HG02870 (cell line): ENCODE data around the gene HEATR9.

Experiments used
- ATAC-seq: cut with Tn5 transposase; IDR thresholded peaks from one replicate; pipeline ENCODE4 v1.9.1; 2021; ENCODE audit warnings: mild to moderate bottlenecking, moderate library complexity; ENCODE audit not compliant: unreplicated experiment

The HEATR9 gene

DNA sequence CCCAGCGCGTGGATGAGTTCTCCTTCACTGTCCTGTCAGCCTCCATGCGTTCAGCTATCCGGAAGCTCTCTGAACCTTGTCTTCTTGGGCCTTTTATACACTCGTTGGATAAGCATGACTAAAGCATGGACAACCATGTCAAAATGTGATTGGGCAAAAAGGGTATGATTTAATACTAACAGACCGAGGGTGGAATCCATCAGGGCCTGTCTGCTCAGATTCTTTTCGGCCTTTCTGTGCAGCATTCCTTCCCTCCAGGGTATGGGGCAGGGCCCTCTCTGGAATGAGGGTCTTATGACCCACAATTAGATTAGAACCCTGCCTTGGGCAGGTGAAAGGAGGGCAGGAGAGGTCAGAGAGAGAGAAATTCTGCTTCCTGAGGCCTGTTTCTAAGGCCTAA, 25.5 kb upstream of the HEATR9 start:
- no peak for ATAC-seq

- ATAC-seq = no peak
These were observed 25.1 kb upstream of the HEATR9 start for GRCh38 chr17:35893751-35894150.

GRCh38 chr17:35892091-35893035, 23.7 kb upstream of the HEATR9 start:
- ATAC-seq = no peak

DNA sequence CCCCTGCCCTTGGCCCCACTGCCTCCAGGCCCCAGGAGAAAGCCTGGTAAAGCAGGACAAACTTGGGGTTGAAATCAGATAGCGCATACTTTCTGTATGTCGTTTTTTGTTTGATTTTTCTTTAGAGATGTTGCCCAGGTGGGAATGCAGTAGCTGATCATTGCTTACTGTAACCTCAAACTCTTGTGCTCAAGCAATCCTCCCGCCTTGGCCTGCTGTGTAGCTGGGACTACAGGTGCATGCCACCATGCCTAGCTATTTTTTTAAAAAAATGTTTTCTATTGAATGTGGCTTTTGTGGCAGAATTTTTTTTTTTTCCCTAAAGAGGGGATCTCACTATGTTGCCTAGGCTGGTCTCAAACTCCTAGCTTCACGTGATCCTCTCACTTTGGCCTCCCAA, 22.6 kb upstream of the HEATR9 start:
- ATAC-seq = no peak

GRCh38 chr17:35890774-35891155, 22.1 kb upstream of the HEATR9 start:
- no peak for ATAC-seq

DNA sequence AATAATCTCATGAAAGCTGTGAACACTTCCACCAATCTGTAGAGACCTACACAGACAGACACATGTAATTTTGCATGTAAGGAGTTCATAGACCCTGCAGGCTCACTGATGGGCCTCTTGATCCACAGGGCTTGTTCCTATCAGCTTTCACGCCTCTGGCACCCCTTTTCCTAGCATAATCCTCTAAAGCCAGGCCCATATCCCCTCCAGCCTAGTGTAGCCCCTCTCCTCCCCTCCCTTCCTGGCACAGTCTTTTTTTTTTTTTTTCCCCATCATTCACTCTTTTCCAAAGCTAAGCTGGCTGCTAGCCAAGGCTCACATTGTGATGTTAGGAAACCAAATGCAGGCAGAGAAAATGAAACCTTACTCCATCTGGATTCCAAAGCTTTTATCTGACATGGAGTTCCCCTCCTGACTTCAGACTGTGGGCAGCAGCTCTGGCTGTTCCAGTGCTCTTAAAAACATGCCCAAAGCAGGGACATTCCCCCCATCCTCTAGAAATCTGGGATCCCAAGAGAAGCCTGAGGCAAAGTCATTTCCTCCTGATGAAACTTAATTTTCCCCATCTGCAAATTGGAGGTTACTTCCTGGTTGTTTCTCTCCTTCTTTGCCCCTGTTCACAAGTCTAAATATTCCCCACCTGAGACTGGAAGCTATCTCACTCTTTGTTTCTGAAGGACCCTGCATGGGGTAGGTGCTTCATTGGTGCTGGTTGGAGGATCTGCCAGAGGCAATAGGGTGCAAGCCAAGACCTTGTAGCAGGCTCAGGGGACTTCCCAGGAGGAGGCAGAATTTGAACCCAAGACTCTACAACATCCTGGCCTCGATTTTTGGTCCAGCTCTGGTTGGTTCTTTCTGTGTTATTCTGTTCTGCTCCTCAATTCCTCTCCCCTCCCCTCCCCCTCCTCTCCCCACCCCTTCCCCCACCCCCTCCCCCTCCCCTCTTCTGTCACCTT, 21.4 kb upstream of the HEATR9 start:
- ATAC-seq = no peak

DNA sequence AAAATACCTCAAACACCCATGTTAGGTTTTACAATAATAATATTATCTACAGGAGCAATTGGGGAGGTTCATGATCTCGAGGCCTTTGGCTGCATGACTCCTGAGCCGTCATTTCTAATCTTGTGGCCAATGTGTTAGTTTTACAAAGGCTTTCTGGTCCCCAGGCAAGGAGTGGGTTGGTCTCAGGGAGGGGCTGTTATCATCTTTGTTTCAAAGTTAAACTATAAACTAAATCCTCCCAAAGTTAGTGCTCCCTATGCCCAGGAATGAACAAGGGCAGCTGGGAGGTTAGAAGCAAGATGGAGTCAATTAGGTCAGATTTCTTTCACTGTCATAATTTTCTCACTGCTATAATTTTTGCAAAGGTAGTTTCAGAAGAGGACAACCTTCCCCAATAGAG, 20.6 kb upstream of the HEATR9 start:
- ATAC-seq = no peak

DNA sequence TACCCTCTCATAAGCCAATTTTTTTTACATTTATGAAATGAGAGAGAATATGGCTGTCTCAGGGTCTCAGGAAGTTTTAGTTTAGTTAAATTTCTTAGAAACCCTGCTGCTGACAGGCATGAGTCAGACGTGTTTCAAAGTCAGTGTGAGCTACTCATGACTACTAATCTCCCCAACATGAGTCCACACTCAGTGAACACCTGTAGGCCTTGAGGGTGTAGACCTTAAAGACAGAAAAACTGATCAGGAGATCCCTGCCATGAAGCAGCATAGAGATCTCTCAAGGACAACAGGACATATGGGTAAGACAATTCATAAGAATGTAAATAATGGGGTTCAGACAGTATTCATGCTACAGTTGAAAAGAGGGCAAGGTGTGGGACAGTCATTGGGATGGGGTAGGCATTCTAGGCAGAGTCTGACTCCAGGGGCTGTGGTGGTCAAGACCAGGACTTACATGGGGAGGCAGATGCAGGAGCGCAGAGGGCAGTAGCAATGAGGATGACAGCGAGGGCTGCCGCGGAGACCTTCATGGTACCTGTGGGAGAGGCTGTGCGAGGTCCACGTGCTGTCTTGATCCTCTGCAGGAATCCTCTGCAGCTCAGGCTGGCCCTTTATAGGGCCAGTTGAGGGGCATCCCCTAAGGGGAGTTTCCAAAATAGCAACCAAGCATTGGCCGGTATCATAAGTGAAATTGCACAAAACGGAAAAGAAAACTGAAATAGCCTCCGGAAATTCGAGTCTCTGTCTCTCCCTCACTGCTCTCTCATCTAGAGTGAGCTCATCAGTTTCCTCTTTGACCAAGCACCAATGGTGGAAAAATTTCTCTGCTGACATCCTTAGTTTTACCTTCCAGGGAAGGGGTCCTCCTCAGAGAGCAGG, 11.3 kb upstream of the HEATR9 start, which contains the start of gene CCL5:
CCL5 (minus strand) TSS at position 588 of the 882 bp plus-strand sequence.
- ATAC-seq = peak; percentile 85

DNA sequence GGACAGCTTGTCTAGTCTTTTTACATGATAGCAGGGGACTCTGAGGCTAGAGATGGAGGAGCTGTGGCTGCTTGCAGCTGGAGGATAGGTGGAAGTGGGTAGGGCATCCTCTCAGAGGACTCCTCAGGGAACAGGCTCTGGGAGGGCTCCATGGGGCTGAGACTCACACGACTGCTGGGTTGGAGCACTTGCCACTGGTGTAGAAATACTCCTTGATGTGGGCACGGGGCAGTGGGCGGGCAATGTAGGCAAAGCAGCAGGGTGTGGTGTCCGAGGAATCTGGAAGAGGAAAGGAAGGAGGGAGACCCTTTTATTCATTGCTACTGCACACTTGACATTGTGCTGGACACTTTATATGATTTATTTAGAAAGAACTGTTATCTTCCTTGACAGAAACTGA, 9.7 kb upstream of the HEATR9 start:
- no peak for ATAC-seq

GRCh38 chr17:35877345-35878029, 8.8 kb upstream of the HEATR9 start:
- ATAC-seq = no peak

- no peak for ATAC-seq
These were observed 7.8 kb upstream of the HEATR9 start for GRCh38 chr17:35876534-35876933.

DNA sequence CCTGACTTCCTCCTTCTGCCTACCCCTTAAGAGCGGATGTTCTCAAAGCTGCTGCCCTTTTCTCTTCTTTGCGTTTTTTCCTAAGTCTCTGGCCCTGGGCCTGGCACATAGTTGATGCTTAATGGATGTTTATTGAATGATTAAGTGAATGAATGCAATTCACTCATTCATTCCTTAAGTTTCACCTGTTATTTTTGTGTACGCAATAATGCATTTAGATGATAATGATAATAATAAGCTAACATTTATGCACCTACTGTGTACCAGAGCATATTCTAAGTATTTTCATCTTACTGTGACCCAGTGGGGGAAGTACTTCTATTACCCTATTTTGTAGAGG, 7.1 kb upstream of the HEATR9 start:
- no peak for ATAC-seq

DNA sequence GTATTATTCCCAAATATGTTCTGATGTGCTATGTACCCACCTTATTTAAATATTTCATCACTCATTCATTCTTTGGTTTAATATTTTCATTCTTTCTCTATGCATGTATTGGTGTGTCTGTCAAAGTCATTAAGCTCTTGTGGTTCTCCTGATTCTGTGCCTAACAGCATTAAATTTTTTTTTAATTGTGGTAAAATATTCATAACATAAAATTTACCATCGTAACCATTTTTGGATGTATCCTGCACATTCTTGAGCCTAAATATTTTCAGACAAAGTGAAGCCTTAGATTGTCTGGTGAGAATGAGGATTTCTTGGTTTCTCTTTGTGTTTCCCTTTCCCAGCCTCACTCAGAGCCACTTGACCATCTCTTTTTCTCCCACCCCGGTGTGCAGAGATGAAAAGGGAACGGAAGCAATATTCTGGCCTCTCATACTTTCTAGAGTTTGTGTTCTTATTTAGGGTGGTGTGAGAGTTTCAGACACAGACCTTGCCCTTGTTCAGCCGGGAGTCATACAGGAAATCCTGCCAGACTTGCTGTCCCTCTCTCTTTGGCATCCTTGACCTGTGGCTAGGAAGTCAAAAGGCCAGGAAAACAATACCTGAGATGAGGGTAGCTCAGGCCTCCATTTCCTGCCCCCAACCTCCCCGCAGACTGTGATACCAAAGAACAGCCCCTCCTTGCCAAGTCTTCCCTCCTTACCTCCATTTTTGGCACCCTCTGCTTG, 6.5 kb upstream of the HEATR9 start:
- no peak for ATAC-seq

GRCh38 chr17:35872196-35872980, 3.7 kb upstream of the HEATR9 start:
- ATAC-seq = no peak

GRCh38 chr17:35870906-35871819, 2.5 kb upstream of the HEATR9 start:
- no peak for ATAC-seq

GRCh38 chr17:35867574-35867973, 1.1 kb downstream of the HEATR9 start:
- ATAC-seq = no peak

DNA sequence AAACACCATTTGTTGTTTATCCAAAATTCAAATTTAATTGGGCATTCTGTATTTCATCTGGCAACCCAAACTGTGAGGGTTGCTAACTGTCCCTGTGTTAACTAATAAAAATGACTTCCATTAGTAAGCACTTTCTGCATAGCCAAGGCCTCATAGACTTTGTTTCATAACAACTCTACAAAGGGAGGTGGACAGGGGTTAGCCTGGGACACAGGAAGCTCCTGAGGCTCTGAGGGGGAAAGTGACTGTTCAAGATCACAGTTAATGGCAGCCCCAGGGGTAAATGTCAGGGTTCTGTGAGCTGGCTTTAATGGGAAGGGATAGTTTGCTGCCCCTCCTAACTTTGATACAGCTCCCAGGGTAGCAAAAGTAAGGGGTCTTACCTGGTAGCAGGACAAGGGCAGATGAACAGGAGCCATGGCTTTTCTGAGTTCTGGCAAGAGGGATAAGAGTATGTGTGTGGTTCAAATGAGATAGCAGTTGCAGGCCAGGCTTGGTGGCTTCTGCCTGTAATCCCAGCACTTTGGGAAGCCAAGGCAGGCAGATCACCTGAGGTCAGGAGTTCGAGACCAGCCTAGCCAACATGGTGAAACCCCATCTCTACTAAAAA, 2.2 kb downstream of the HEATR9 start:
- ATAC-seq = no peak
